Astrocyte (in vitro differentiated cells and primary cell): ENCODE measurements around the gene EXOSC5.

Experiments
- EZH2 ChIP-seq: IDR thresholded peaks from 2 replicates; pipeline ENCODE4 v1.6.1; 2012; ENCODE audit warnings: mild to moderate bottlenecking, low read length, inconsistent platforms; ENCODE audit not compliant: insufficient read depth
- TF ChIP-seq, protein P1 (sequence below): IDR thresholded peaks from 2 replicates; pipeline ENCODE4 v1.5.1; 2011; ENCODE audit warnings: low read depth, mild to moderate bottlenecking, inconsistent platforms, low read length, moderate library complexity; ENCODE audit not compliant: insufficient read depth

DNA sequence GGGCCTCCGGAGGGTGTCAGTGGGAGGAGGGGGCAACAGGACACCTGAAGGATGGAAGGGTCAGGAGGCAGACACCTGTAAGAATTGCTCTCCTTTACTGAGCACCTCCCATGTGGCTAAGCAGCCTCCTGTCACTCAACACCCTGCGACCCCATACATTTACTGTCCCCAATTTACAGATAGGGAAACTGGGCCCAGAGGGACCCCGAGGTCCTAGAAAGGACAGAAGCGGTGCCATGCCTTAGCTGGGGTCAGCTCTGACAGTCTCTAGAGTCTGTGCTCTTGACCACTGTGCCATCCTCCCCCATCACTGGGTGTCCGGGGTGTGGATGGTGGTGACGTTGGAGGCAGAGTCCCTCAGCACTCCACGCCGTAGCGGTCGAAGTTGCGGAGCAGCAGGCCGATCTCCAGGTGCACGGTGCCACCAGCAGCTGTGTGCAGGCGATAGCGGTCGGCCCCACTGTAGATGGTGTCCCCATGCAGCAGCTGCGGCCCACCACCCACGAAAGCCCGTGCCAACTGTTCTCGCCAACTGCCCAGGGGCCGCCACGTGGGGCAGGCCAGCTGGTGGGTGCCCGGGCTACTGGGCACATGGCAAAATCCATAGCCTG is 42.7 kb downstream of the EXOSC5 start:
- TF ChIP-seq, protein P1, sequence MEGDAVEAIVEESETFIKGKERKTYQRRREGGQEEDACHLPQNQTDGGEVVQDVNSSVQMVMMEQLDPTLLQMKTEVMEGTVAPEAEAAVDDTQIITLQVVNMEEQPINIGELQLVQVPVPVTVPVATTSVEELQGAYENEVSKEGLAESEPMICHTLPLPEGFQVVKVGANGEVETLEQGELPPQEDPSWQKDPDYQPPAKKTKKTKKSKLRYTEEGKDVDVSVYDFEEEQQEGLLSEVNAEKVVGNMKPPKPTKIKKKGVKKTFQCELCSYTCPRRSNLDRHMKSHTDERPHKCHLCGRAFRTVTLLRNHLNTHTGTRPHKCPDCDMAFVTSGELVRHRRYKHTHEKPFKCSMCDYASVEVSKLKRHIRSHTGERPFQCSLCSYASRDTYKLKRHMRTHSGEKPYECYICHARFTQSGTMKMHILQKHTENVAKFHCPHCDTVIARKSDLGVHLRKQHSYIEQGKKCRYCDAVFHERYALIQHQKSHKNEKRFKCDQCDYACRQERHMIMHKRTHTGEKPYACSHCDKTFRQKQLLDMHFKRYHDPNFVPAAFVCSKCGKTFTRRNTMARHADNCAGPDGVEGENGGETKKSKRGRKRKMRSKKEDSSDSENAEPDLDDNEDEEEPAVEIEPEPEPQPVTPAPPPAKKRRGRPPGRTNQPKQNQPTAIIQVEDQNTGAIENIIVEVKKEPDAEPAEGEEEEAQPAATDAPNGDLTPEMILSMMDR = no peak
- TF ChIP-seq EZH2 = no peak
